OCI-LY7 (cell line): ENCODE data around the gene LHFPL6. TPM values are rescaled to one million over a fixed set of nuclear protein-coding genes. Genes with fewer than 3 reads are reported as not detected.

Experiments
- BruUV-seq: library from RNA; stranded (reverse); fragments of 400-500 nt; replicated peaks from 2 replicates; lab custom pipeline; 2021; lab: Mats Ljungman, UMichigan
- CTCF ChIA-PET: fragments of 300-600 bp; sonication (Branson Sonifier 250); formaldehyde crosslinking; loops from one replicate; lab custom pipeline; 2022; ENCODE audit warnings: antibody characterized with exemption; ENCODE audit not compliant: unreplicated experiment; lab: Charles Lee
- POLR2A ChIA-PET: fragments of 300-600 bp; sonication (Branson Sonifier 250); formaldehyde crosslinking; loops from one replicate; lab custom pipeline; 2022; ENCODE audit warnings: antibody characterized with exemption; lab: Charles Lee
- DNase-seq: peaks from one replicate; pipeline ENCODE4 v3.0.0-alpha.2; 2015; ENCODE audit warnings: low spot score
- H2AFZ ChIP-seq: fragments of 200-600 bp; sonication (generic), shearing (Covaris generic); 2 replicates; pipeline ENCODE4 v1.6.1; 2014; ENCODE audit warnings: mild to moderate bottlenecking, antibody characterized with exemption, low read length, moderate library complexity
- H3K27ac ChIP-seq: fragments of 200-600 bp; sonication (generic); 2 replicates; pipeline ENCODE4 v1.5.1; 2014; ENCODE audit warnings: mixed run types, low read depth, mild to moderate bottlenecking, moderate library complexity, low read length, inconsistent platforms; ENCODE audit not compliant: poor library complexity, severe bottlenecking
- H3K36me3 ChIP-seq: fragments of 200-600 bp; sonication (generic); 2 replicates; pipeline ENCODE4 v1.6.1; 2014; ENCODE audit warnings: mild to moderate bottlenecking, antibody characterized with exemption, low read length, moderate library complexity, mixed read lengths; ENCODE audit not compliant: insufficient read depth
- H3K4me1 ChIP-seq: fragments of 200-600 bp; sonication (generic); 2 replicates; pipeline ENCODE4 v1.5.1; 2014; ENCODE audit warnings: mild to moderate bottlenecking, low read length; ENCODE audit not compliant: insufficient read depth, poor library complexity, severe bottlenecking
- H3K4me2 ChIP-seq: fragments of 200-600 bp; sonication (generic); 2 replicates; pipeline ENCODE4 v1.6.1; 2014; ENCODE audit warnings: mild to moderate bottlenecking, low read length
- H3K4me3 ChIP-seq: fragments of 200-600 bp; sonication (generic); 2 replicates; pipeline ENCODE4 v1.5.1; 2014; ENCODE audit warnings: mild to moderate bottlenecking, low read depth, low read length; ENCODE audit not compliant: poor library complexity, severe bottlenecking
- H3K79me2 ChIP-seq: fragments of 200-600 bp; sonication (generic); 2 replicates; pipeline ENCODE4 v1.6.1; 2016; ENCODE audit warnings: low read depth, mild to moderate bottlenecking, low read length, moderate library complexity, mixed read lengths; ENCODE audit not compliant: insufficient read depth
- H3K9me2 ChIP-seq: fragments of 200-600 bp; sonication (generic); 2 replicates; pipeline ENCODE4 v1.6.1; 2016; ENCODE audit warnings: mild to moderate bottlenecking, low read length, mixed read lengths; ENCODE audit not compliant: insufficient read depth
- H3K9me3 ChIP-seq: fragments of 200-600 bp; sonication (generic); 2 replicates; pipeline ENCODE4 v1.6.1; 2014; ENCODE audit warnings: mild to moderate bottlenecking, mixed run types, low read length, mixed read lengths
- H4K20me1 ChIP-seq: fragments of 200-600 bp; sonication (generic); 2 replicates; pipeline ENCODE4 v1.6.1; 2014; ENCODE audit warnings: mild to moderate bottlenecking, antibody characterized with exemption, low read length, moderate library complexity, mixed read lengths; ENCODE audit not compliant: insufficient read depth
- EZH2phosphoT487 ChIP-seq: fragments of 200-600 bp; sonication (generic); IDR thresholded peaks from 2 replicates; pipeline ENCODE4 v1.6.1; 2018; ENCODE audit warnings: low read depth, borderline replicate concordance, mild to moderate bottlenecking, mixed run types, antibody characterized with exemption, low read length, moderate library complexity, mixed read lengths
- intact Hi-C: fragments of 100-400 bp; cut with micrococcal nuclease; formaldehyde crosslinking; loops from one replicate; pipeline ENCODE4 v1.10.0; 2022; ENCODE audit not compliant: unreplicated experiment
- total RNA-seq, 2 experiments: library from RNA; depleted of rRNA in 1 of 2; stranded (reverse); fragments of >200 nt in 1 of 2; shearing (Covaris generic) in 1 of 2; gene quantifications; 2 replicates each; pipeline ENCODE4 v1.2.3, GENCODE V29; 2014 to 2022
- TF ChIP-seq, protein P1 (sequence below): fragments of 200-600 bp; sonication (generic); conservative IDR thresholded peaks from 2 replicates; pipeline ENCODE4 v1.5.1; 2014; ENCODE audit warnings: mild to moderate bottlenecking, antibody characterized with exemption, low read length, moderate library complexity, mixed read lengths

LHFPL6 gene
- total RNA-seq, 2 experiments from 2014 or later: 15.1 to 27.7 TPM

DNA sequence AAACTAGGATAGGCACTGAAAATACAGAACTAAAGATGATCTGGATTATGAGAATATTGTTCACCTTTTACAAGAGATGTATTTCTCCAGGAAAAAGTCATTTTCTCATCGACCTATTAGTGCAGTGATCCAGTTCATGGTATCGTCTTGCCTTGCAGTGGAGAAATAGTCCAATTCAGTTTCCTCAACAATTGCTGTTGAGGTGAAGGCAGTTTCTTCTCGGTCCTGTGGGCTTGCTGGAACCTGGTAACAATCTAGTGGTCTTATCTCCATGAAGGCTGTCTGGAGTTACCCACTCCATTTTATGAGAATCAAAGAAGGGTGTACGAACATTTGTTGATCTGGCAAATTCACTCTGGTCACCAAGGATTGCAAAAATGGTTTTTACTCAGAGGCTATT, 266.8 kb downstream of the LHFPL6 start:
- no peaks in the 10 kb centered on the region for H3K9me3 ChIP-seq
- DNase-seq: no peak
- no peak overlapping the region for H2AFZ ChIP-seq
- TF ChIP-seq EZH2phosphoT487: no peak
- TF ChIP-seq, protein P1, sequence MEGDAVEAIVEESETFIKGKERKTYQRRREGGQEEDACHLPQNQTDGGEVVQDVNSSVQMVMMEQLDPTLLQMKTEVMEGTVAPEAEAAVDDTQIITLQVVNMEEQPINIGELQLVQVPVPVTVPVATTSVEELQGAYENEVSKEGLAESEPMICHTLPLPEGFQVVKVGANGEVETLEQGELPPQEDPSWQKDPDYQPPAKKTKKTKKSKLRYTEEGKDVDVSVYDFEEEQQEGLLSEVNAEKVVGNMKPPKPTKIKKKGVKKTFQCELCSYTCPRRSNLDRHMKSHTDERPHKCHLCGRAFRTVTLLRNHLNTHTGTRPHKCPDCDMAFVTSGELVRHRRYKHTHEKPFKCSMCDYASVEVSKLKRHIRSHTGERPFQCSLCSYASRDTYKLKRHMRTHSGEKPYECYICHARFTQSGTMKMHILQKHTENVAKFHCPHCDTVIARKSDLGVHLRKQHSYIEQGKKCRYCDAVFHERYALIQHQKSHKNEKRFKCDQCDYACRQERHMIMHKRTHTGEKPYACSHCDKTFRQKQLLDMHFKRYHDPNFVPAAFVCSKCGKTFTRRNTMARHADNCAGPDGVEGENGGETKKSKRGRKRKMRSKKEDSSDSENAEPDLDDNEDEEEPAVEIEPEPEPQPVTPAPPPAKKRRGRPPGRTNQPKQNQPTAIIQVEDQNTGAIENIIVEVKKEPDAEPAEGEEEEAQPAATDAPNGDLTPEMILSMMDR: no peak
- no peaks in the 10 kb centered on the region for H4K20me1 ChIP-seq
- no peak overlapping the region for H3K27ac ChIP-seq
- no peak overlapping the region for H3K4me3 ChIP-seq
- no peak overlapping the region for H3K4me2 ChIP-seq
- POLR2A ChIA-PET: no interaction called here
- CTCF ChIA-PET: no interaction called here
- H3K9me2 ChIP-seq: no peaks in the 10 kb centered on the region
- no peaks in the 10 kb centered on the region for H3K36me3 ChIP-seq
- no peaks in the 10 kb centered on the region for H3K4me1 ChIP-seq
- intact Hi-C loops: no loop called here
- no TSS peak for BruUV-seq
- no peaks in the 10 kb centered on the region for H3K79me2 ChIP-seq

DNA sequence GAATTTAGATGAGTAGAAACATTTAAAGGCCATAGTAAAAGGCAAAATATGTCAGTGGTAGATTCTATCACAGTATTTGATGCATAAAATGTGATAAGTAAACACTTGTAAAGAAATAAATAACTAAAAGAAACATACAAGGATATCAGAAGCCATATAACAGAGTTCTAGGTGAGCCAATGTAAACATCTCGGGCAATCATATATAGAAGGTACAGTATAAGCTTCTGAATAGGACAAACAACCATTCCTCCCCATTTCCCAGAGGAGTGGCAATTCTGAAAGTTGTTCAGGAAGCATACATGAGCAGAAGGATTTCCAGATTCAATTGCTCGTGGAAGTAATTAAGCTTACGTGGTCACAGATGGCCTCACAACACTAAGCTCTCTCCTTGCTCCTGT, 267.3 kb downstream of the LHFPL6 start:
- Histone ChIP-seq H3K4me3 (no peak overlapping the region), H4K20me1 (no peaks in the 10 kb centered on the region), H3K4me1 (no peaks in the 10 kb centered on the region), H3K79me2 (no peaks in the 10 kb centered on the region), H3K27ac (no peak overlapping the region), H3K36me3 (no peaks in the 10 kb centered on the region), H3K4me2 (no peak overlapping the region), H3K9me3 (no peaks in the 10 kb centered on the region; the same call in 1 of the 2 replicates), H2AFZ (no peak overlapping the region), H3K9me2 (no peaks in the 10 kb centered on the region)
- intact Hi-C loops: no loop called here
- ChIA-PET POLR2A (no interaction called here), CTCF (no interaction called here)
- no peak for DNase-seq
- TF ChIP-seq EZH2phosphoT487: no peak
- TF ChIP-seq, protein P1: no peak
- BruUV-seq: no TSS peak

DNA sequence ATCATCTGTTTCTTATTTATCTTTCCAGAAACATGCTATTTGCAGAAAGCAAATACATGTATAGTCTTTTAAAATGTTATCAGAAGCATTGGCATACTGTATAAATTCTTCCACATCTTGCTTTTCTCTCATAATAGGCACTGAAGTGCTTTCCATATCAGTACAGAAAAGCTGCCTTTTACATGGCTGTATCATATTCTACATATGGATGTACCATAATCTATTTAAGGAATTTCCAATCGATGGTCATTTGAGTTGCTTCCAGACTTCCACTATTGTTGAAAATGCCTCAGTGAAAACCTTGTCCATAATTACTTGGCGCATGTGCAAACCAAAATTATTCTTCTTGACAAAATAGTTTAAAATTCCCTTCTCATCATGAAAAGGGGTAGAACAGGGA, 272.5 kb downstream of the LHFPL6 start:
- Histone ChIP-seq H3K79me2 (no peaks in the 10 kb centered on the region), H3K4me1 (no peaks in the 10 kb centered on the region), H3K4me2 (no peak overlapping the region), H4K20me1 (no peaks in the 10 kb centered on the region), H3K9me2 (no peaks in the 10 kb centered on the region), H2AFZ (no peak overlapping the region), H3K4me3 (no peak overlapping the region), H3K9me3 (no peaks in the 10 kb centered on the region; the same call in 1 of the 2 replicates), H3K27ac (no peak overlapping the region), H3K36me3 (no peaks in the 10 kb centered on the region)
- intact Hi-C loops: no loop called here
- no peak for DNase-seq
- no TSS peak for BruUV-seq
- POLR2A ChIA-PET: no interaction called here
- TF ChIP-seq, protein P1: no peak
- TF ChIP-seq EZH2phosphoT487: no peak
- CTCF ChIA-PET: no interaction called here
